ENCODE data around the gene MYH16. TPM values are rescaled to one million over a fixed set of nuclear protein-coding genes. Genes with fewer than 3 reads are reported as not detected.
"Not testable (repeated sequence)": the region's sequence is repeated elsewhere in the genome, so short reads cannot be mapped to it uniquely, and the experiment has no call there.

The MYH16 gene
- total RNA-seq, 2 experiments from 2014 or later, result not detected

DNA sequence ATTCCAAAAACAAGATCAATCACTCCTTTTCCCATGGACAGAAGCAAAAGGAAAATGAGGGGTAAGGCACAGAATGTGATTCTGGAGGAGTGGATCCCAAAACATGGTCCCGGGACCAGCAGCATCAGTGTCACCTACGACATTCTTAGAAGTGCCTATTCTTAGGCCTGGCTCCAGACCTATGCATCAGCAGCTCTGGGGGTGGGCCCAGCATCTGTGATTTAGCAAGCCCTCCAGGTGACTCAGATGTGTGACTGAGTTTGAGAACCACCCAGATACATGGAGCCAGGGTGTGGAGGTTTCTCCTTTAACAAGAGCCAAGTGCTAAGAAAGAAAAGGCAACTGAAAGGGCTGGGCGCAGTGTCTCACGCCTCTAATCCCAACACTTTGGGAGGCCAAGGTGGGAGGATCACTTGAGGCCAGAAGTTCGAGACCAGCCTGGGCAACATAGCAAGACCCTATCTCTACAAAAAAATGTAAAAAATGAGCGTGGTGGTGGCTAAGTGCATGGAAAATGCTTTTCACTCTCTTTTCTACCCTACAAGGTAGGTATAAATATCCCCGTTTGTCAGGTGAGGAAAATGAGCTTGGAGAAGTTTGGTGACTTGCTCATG is 35.9 kb downstream of the MYH16 start:
- H3K27ac Mint-ChIP-seq, result no peak overlapping the region
- H3K36me3 Mint-ChIP-seq, result no peaks in the 10 kb centered on the region
- no peaks in the 10 kb centered on the region for H3K9me3 Mint-ChIP-seq
- H3K4me1 Mint-ChIP-seq, result peaks cover 4% of the 10 kb centered on the region
- no peak for DNase-seq
- H3K4me3 Mint-ChIP-seq, result no peak overlapping the region
- H3K27me3 Mint-ChIP-seq, result no peaks in the 10 kb centered on the region

DNA sequence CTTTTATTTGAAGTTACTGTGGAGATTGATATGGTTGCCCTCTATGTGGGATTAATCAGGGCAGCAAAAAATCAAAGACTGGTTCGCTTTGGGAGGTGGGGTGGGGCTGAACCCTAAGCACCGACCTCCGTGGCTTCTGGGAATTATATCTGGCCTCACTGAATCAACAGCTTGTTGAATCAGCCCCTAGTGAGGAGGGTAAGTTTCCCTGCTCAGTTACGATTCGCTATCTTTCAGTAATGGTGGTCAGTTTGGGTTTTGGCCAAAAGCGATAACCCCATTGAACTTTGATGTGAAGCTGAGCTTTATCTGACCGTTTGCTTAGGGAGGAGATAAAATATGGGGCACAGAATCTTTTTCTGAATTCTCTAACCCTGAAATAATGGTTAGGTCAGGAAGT is 36.5 kb downstream of the MYH16 start:
- no peaks in the 10 kb centered on the region for H3K36me3 Mint-ChIP-seq
- no peak overlapping the region for H3K27ac Mint-ChIP-seq
- H3K9me3 Mint-ChIP-seq, result no peaks in the 10 kb centered on the region
- H3K4me1 Mint-ChIP-seq, result peaks cover 4% of the 10 kb centered on the region
- no peaks in the 10 kb centered on the region for H3K27me3 Mint-ChIP-seq
- H3K4me3 Mint-ChIP-seq, result no peak overlapping the region
- no peak for DNase-seq

GRCh38 chr7:99310004-99310403 is 37.4 kb downstream of the MYH16 start:
- no peak overlapping the region for H3K4me3 Mint-ChIP-seq
- no peak for DNase-seq

GRCh38 chr7:99311702-99312101 is 39.1 kb downstream of the MYH16 start:
- DNase-seq, result no peak
- no peaks in the 10 kb centered on the region for H3K9me3 Mint-ChIP-seq
- peaks cover 9% of the 10 kb centered on the region for H3K4me1 Mint-ChIP-seq
- no peak overlapping the region for H3K4me3 Mint-ChIP-seq
- H3K27ac Mint-ChIP-seq, result no peak overlapping the region
- no peaks in the 10 kb centered on the region for H3K27me3 Mint-ChIP-seq
- no peaks in the 10 kb centered on the region for H3K36me3 Mint-ChIP-seq

More at GRCh38 chr7:99310004-99310403, 37.4 kb downstream of the MYH16 start:
- H3K36me3 Mint-ChIP-seq, result no peaks in the 10 kb centered on the region
- no peak overlapping the region for H3K27ac Mint-ChIP-seq
- H3K27me3 Mint-ChIP-seq, result no peaks in the 10 kb centered on the region
- H3K4me1 Mint-ChIP-seq, result peaks cover 9% of the 10 kb centered on the region
- H3K9me3 Mint-ChIP-seq, result no peaks in the 10 kb centered on the region

GRCh38 chr7:99312316-99313203 is 39.9 kb downstream of the MYH16 start:
- DNase-seq, result peak; percentile 62
- H3K36me3 Mint-ChIP-seq, result no peaks in the 10 kb centered on the region
- H3K9me3 Mint-ChIP-seq, result no peaks in the 10 kb centered on the region
- H3K27ac Mint-ChIP-seq, result no peak overlapping the region
- peaks cover 9% of the 10 kb centered on the region for H3K4me1 Mint-ChIP-seq
- H3K4me3 Mint-ChIP-seq, result no peak overlapping the region
- H3K27me3 Mint-ChIP-seq, result no peaks in the 10 kb centered on the region

DNA sequence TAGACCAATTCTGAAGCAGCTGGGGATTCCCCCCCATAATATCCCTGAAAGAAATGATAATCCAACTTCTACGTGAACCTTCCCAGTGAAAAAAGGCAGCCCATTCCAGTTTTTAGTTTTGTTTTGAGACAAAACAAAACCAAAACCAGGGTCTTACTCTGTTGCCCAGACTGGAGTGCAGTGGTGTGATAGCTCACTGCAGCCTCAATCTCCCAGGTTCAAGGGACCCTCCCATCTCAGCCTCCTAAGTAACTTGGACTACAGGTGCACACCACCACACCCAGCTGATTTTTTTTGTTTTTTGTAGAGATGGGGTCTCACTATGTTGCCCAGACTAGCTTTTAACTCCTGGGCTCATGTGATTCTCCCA is 40.5 kb downstream of the MYH16 start:
- peaks cover 9% of the 10 kb centered on the region for H3K4me1 Mint-ChIP-seq
- H3K4me3 Mint-ChIP-seq, result no peak overlapping the region
- no peak for DNase-seq
- no peaks in the 10 kb centered on the region for H3K9me3 Mint-ChIP-seq
- no peaks in the 10 kb centered on the region for H3K36me3 Mint-ChIP-seq
- no peaks in the 10 kb centered on the region for H3K27me3 Mint-ChIP-seq
- H3K27ac Mint-ChIP-seq, result no peak overlapping the region

DNA sequence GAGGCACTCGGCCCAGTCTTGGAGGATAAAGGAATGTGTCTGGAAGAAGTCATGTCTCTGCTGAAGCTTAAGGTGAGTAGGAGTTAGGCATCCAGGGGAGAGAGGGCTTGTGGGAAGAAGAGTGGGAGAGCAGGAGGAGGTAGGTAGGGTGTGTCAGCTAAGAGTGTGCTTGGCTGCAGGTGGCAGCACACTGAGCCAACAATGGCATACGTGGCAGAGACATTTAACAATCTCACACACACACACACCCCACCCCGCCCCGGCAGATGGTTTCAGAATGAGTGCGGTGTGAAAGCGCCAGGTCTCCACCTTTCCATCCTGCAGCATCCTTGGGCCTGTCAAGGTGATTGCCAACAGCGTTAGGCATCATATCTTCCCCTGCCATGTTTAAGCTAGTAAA is 41.9 kb downstream of the MYH16 start:
- Mint-ChIP-seq H3K9me3 (no peaks in the 10 kb centered on the region), H3K4me1 (peaks cover 9% of the 10 kb centered on the region), H3K27me3 (no peaks in the 10 kb centered on the region), H3K36me3 (no peaks in the 10 kb centered on the region), H3K4me3 (no peak overlapping the region), H3K27ac (no peak overlapping the region)
- DNase-seq, result peak; percentile 59

DNA sequence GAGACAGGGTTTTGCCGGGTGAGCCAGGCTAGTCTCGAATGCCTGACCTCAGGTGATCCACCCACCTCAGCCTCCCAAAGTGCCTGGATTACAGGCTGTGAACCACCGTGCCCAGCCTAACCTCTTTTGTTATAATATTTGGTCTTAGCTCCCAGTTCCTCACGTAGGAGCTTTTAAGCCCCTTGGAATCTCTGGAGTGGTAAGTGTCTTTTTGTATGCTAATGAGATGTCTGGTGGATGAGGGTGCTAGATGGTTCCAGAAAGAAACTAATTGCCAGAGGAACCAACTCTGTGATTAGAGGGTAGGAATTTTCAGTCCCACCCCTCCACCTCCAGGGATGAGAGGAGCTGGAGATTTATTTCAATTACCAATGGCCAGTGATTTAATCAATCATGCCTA is 47.7 kb downstream of the MYH16 start:
- no peak overlapping the region for H3K27ac Mint-ChIP-seq
- H3K27me3 Mint-ChIP-seq, result no peaks in the 10 kb centered on the region
- H3K9me3 Mint-ChIP-seq, result no peaks in the 10 kb centered on the region
- no peak overlapping the region for H3K4me3 Mint-ChIP-seq
- H3K36me3 Mint-ChIP-seq, result no peaks in the 10 kb centered on the region
- no peak for DNase-seq
- no peaks in the 10 kb centered on the region for H3K4me1 Mint-ChIP-seq

- not testable (repeated sequence) for H3K9me3 Mint-ChIP-seq, H3K4me1 Mint-ChIP-seq, DNase-seq, H3K27me3 Mint-ChIP-seq, H3K4me3 Mint-ChIP-seq, H3K27ac Mint-ChIP-seq
- H3K36me3 Mint-ChIP-seq, result peaks cover 11% of the 10 kb centered on the region
These were observed 50.0 kb downstream of the MYH16 start for GRCh38 chr7:99322659-99323058.

DNA sequence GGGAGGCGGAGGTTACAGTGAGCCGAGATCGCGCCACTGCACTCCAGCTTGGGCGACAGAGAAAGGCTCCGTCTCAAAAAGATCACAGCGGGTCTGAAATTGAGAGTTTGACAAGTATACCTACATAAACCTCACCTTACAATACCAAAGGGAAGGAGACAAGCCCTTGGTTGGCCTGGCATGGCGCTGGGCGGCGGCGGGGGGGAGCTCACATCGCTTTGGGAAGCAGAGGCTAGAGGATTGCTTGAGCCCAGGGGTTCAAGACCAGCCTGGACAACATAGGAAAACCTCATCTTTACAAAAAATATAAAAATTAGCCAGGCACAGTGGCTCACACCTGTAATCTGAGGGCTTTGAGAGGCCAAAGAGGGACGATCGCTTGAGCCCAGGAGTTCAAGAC is 51.9 kb downstream of the MYH16 start:
- H3K4me1 Mint-ChIP-seq, result peaks cover 16% of the 10 kb centered on the region
- DNase-seq, result no peak
- peak overlapping the region; percentile 86 for H3K27ac Mint-ChIP-seq
- H3K27me3 Mint-ChIP-seq, result no peaks in the 10 kb centered on the region
- H3K36me3 Mint-ChIP-seq, result peaks cover 15% of the 10 kb centered on the region
- H3K9me3 Mint-ChIP-seq, result no peaks in the 10 kb centered on the region
- peak overlapping the region; percentile 90 for H3K4me3 Mint-ChIP-seq

- Mint-ChIP-seq H3K4me1 (peaks cover 19% of the 10 kb centered on the region), H3K27me3 (no peaks in the 10 kb centered on the region)
- DNase-seq, result no peak
These were observed 52.4 kb downstream of the MYH16 start for GRCh38 chr7:99325001-99325493.

GRCh38 chr7:99325592-99326407 is 53.2 kb downstream of the MYH16 start, which contains the start of gene ARPC1A:
TSS of gene ARPC1A (plus strand) at chr7:99325898. CDS start at chr7:99333354, 7,456 bp downstream.
- H3K4me3 Mint-ChIP-seq, result peak within 1 kb of the TSS; percentile 90
- peak; percentile 94 for DNase-seq
- no peaks in the 10 kb centered on the region for H3K9me3 Mint-ChIP-seq
- peak within 1 kb of the TSS; percentile 86 for H3K27ac Mint-ChIP-seq
- H3K36me3 Mint-ChIP-seq, result peaks cover 20% of the 10 kb centered on the region
- peaks cover 26% of the 10 kb centered on the region for H3K4me1 Mint-ChIP-seq
- no peaks in the 10 kb centered on the region for H3K27me3 Mint-ChIP-seq

More at GRCh38 chr7:99325001-99325493, 52.4 kb downstream of the MYH16 start:
- H3K27ac Mint-ChIP-seq, result peak overlapping the region; percentile 86
- H3K4me3 Mint-ChIP-seq, result peak overlapping the region; percentile 90
- H3K9me3 Mint-ChIP-seq, result no peaks in the 10 kb centered on the region
- H3K36me3 Mint-ChIP-seq, result peaks cover 15% of the 10 kb centered on the region

- H3K27ac Mint-ChIP-seq, result peak overlapping the region; percentile 86
- peak overlapping the region; percentile 90 for H3K4me3 Mint-ChIP-seq
- no peaks in the 10 kb centered on the region for H3K9me3 Mint-ChIP-seq
- peaks cover 31% of the 10 kb centered on the region for H3K4me1 Mint-ChIP-seq
- H3K36me3 Mint-ChIP-seq, result peaks cover 25% of the 10 kb centered on the region
- H3K27me3 Mint-ChIP-seq, result no peaks in the 10 kb centered on the region
- DNase-seq, result no peak
These were observed 53.8 kb downstream of the MYH16 start for GRCh38 chr7:99326408-99326782.

DNA sequence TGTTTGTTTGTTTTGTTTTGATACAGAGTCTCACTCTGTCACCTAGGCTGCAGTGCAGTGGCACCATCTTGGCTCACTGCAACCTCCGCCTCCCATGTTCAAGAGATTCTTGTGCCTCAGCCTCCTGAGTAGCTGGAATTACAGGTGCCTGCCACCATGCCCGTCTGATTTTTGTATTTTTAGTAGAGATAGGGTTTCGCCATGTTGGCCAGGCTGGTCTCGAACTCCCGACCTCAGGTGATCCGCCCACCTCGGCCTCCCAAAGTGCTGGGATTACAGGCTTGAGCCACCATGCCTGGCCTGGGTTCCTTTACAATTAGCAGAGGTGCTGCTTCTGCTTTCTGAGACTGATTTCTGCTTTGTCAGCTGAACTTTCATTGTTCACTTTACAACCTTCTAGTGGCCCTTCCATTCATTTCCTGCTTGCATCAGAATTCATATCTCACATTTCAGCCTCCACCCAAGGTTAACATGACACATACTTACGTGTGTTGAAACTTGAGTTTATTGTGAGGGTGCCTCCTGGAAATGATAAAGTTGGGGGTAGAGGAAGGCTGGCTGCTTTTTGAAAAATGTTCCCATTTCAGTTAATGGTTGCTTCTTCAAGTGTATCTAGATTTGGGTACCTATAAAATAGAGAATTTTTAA is 57.8 kb downstream of the MYH16 start:
- not testable (repeated sequence) for H3K9me3 Mint-ChIP-seq, DNase-seq, H3K27me3 Mint-ChIP-seq
- Mint-ChIP-seq H3K27ac (peak overlapping the region; percentile 94), H3K36me3 (peaks cover 37% of the 10 kb centered on the region), H3K4me3 (peak overlapping the region; percentile 52), H3K4me1 (peaks cover 39% of the 10 kb centered on the region)
